HepG2 (cell line): ENCODE measurements around the gene COL8A2. TPM values are rescaled to one million over a fixed set of nuclear protein-coding genes. Genes with fewer than 3 reads are reported as not detected.
A peak's percentile ranks its signal among the peaks of the same experiment; 100 is the strongest.

ENCODE experiments used
- ASH2L ChIP-seq: fragments of 300-600, 200-600 bp; sonication (generic); IDR thresholded peaks from 2 replicates; pipeline ENCODE4 v1.7.0; 2017; ENCODE audit warnings: low read depth, mild to moderate bottlenecking, moderate library complexity, mixed read lengths, low read length; ENCODE audit not compliant: insufficient read length
- ATAD3A ChIP-seq: sonication (generic); formaldehyde crosslinking; IDR thresholded peaks from 2 replicates; pipeline ENCODE4 v1.4.0; 2020; ENCODE audit warnings: missing genetic modification reagents
- BORCS8-MEF2B ChIP-seq: sonication (generic); formaldehyde crosslinking; IDR thresholded peaks from 2 replicates; pipeline ENCODE4 v1.8.0; 2022; ENCODE audit warnings: mild to moderate bottlenecking, missing genetic modification reagents
- CC2D1A ChIP-seq: sonication (generic); formaldehyde crosslinking; IDR thresholded peaks from 2 replicates; pipeline ENCODE4 v1.8.1; 2023; ENCODE audit warnings: mild to moderate bottlenecking, missing genetic modification reagents
- CENPBD1 ChIP-seq: sonication (generic); formaldehyde crosslinking; IDR thresholded peaks from 2 replicates; pipeline ENCODE4 v1.8.0; 2022; ENCODE audit warnings: missing genetic modification reagents, low read depth, mild to moderate bottlenecking, borderline replicate concordance
- CHD2 ChIP-seq: IDR thresholded peaks from 2 replicates; pipeline ENCODE4 v1.6.1; 2011; ENCODE audit warnings: low read depth, low read length, improper control_type of control experiment
- ETV6 ChIP-seq: sonication (generic); formaldehyde crosslinking; conservative IDR thresholded peaks from 2 replicates; pipeline ENCODE4 v1.4.0; 2020; ENCODE audit warnings: missing genetic modification reagents
- FOSL1 ChIP-seq: sonication (generic); formaldehyde crosslinking; IDR thresholded peaks from 2 replicates; pipeline ENCODE4 v1.9.0; 2021; ENCODE audit warnings: missing genetic modification reagents, borderline replicate concordance
- HES4 ChIP-seq: sonication (generic); formaldehyde crosslinking; IDR thresholded peaks from 2 replicates; pipeline ENCODE4 v1.9.0; 2021; ENCODE audit warnings: mild to moderate bottlenecking, missing genetic modification reagents, borderline replicate concordance
- KLF13 ChIP-seq: sonication (generic); formaldehyde crosslinking; IDR thresholded peaks from 2 replicates; pipeline ENCODE4 v1.4.0; 2020; ENCODE audit warnings: mild to moderate bottlenecking, missing genetic modification reagents
- MXI1 ChIP-seq: IDR thresholded peaks from 3 replicates; pipeline ENCODE4 v1.6.1; 2012; ENCODE audit warnings: low read depth, low read length, inconsistent platforms, borderline replicate concordance
- MZF1 ChIP-seq: sonication (generic); formaldehyde crosslinking; IDR thresholded peaks from 2 replicates; pipeline ENCODE4 v1.8.1; 2023; ENCODE audit warnings: mild to moderate bottlenecking, missing genetic modification reagents, borderline replicate concordance
- SIX4 ChIP-seq: sonication (generic); formaldehyde crosslinking; IDR thresholded peaks from 2 replicates; pipeline ENCODE4 v1.4.0; 2020; ENCODE audit warnings: missing genetic modification reagents
- SMARCC2 ChIP-seq: fragments of 450-650 bp; IDR thresholded peaks from 2 replicates; pipeline ENCODE4 v1.6.1; 2017; ENCODE audit warnings: antibody characterized with exemption, mild to moderate bottlenecking
- SMC3 ChIP-seq: IDR thresholded peaks from 2 replicates; pipeline ENCODE4 v1.6.1; 2011; ENCODE audit warnings: low read length, improper control_type of control experiment
- TGIF2 ChIP-seq: IDR thresholded peaks from 2 replicates; pipeline ENCODE4 v1.6.1; 2016; ENCODE audit warnings: control low read depth, missing compliant biosample characterization
- TP53 ChIP-seq: sonication (generic); formaldehyde crosslinking; conservative IDR thresholded peaks from 2 replicates; pipeline ENCODE4 v1.4.0; 2020; ENCODE audit warnings: missing genetic modification reagents
- ZFP41 ChIP-seq: sonication (generic); formaldehyde crosslinking; IDR thresholded peaks from 2 replicates; pipeline ENCODE4 v1.4.0; 2020; ENCODE audit warnings: mild to moderate bottlenecking, missing genetic modification reagents, borderline replicate concordance
- ZNF260 ChIP-seq: sonication (generic); formaldehyde crosslinking; IDR thresholded peaks from 2 replicates; pipeline ENCODE4 v1.4.0; 2020; ENCODE audit warnings: missing genetic modification reagents, low read depth, mild to moderate bottlenecking, borderline replicate concordance
- ZNF496 ChIP-seq: sonication (generic); formaldehyde crosslinking; IDR thresholded peaks from 2 replicates; pipeline ENCODE4 v1.8.1; 2023; ENCODE audit warnings: mild to moderate bottlenecking, moderate library complexity, missing genetic modification reagents; ENCODE audit not compliant: insufficient replicate concordance
- ZNF703 ChIP-seq: sonication (generic); formaldehyde crosslinking; IDR thresholded peaks from 2 replicates; pipeline ENCODE4 v1.5.1; 2020; ENCODE audit warnings: missing genetic modification reagents, mild to moderate bottlenecking, moderate library complexity, borderline replicate concordance
- polyA plus RNA-seq, 8 experiments: library from polyadenylated mRNA; depleted of rRNA in 3 of 8; stranded (reverse) in 7 of 8; unstranded in 1 of 8; fragments of >200 nt; fragmentation: Illumina TruSeq in 4 of 8; extraction: Trizol in 4 of 8; gene quantifications; 2 replicates each; pipeline versions ENCODE4 v1.2.1 to v1.2.3, GENCODE V29; 2011 to 2016; ENCODE audit warnings: low read depth in 4 of 8, missing spikeins in 1 of 8, mixed read lengths in 1 of 8; ENCODE audit not compliant: insufficient read depth in 1 of 8
- total RNA-seq, 5 experiments: library from RNA; depleted of rRNA; stranded (reverse); fragments of >200 nt; fragmentation: Illumina TruSeq; extraction: Trizol; gene quantifications; 2 replicates each; pipeline ENCODE4 v1.2.3, GENCODE V29; 2016; ENCODE audit warnings: low read depth in 1 of 5
- TF ChIP-seq, protein P1 (sequence below): sonication (generic); formaldehyde crosslinking; IDR thresholded peaks from 2 replicates; pipeline ENCODE4 v1.4.0; 2020; ENCODE audit warnings: mild to moderate bottlenecking, low read depth, missing genetic modification reagents
- TF ChIP-seq, protein P2 (sequence below): sonication (generic); formaldehyde crosslinking; IDR thresholded peaks from 2 replicates; pipeline ENCODE4 v1.4.0; 2020; ENCODE audit warnings: mild to moderate bottlenecking, low read depth, missing genetic modification reagents
- TF ChIP-seq, protein P3 (sequence below): sonication (generic); formaldehyde crosslinking; IDR thresholded peaks from 2 replicates; pipeline ENCODE4 v1.4.0; 2020; ENCODE audit warnings: missing genetic modification reagents, borderline replicate concordance
- TF ChIP-seq, protein P4 (sequence below): sonication (generic); formaldehyde crosslinking; IDR thresholded peaks from 2 replicates; pipeline ENCODE4 v1.5.0; 2020; ENCODE audit warnings: missing genetic modification reagents

COL8A2 gene
- total and polyA plus RNA-seq, 2 of the 13 experiments (the other 11 are each of a cell fraction or from before 2014, with no cell fraction given) = 0.13 to 0.24 TPM

- TF ChIP-seq, protein P1, sequence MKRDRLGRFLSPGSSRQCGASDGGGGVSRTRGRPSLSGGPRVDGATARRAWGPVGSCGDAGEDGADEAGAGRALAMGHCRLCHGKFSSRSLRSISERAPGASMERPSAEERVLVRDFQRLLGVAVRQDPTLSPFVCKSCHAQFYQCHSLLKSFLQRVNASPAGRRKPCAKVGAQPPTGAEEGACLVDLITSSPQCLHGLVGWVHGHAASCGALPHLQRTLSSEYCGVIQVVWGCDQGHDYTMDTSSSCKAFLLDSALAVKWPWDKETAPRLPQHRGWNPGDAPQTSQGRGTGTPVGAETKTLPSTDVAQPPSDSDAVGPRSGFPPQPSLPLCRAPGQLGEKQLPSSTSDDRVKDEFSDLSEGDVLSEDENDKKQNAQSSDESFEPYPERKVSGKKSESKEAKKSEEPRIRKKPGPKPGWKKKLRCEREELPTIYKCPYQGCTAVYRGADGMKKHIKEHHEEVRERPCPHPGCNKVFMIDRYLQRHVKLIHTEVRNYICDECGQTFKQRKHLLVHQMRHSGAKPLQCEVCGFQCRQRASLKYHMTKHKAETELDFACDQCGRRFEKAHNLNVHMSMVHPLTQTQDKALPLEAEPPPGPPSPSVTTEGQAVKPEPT (CRISPR knock-in tag) = no peak
- TF ChIP-seq ATAD3A (CRISPR knock-in tag) (no peak), CHD2 (no peak), ZNF703 (CRISPR knock-in tag) (no peak), MXI1 (no peak), HES4 (CRISPR knock-in tag) (0 out of 2 replicates have a peak, but pooled peaks have one; percentile 19), CC2D1A (CRISPR knock-in tag) (no peak), SMARCC2 (no peak), ZNF496 (no peak), ZFP41 (no peak), SMC3 (no peak), FOSL1 (CRISPR knock-in tag) (peak; percentile 77), MZF1 (CRISPR knock-in tag) (no peak), SIX4 (CRISPR knock-in tag) (no peak), CENPBD1 (CRISPR knock-in tag) (no peak), TP53 (no peak), ASH2L (peak; percentile 35), ETV6 (no peak), BORCS8-MEF2B (CRISPR knock-in tag) (0 out of 2 replicates have a peak, but pooled peaks have one; percentile 34), ZNF260 (CRISPR knock-in tag) (no peak), KLF13 (CRISPR knock-in tag) (no peak), TGIF2 (CRISPR knock-in tag) (no peak)
- TF ChIP-seq, protein P2, sequence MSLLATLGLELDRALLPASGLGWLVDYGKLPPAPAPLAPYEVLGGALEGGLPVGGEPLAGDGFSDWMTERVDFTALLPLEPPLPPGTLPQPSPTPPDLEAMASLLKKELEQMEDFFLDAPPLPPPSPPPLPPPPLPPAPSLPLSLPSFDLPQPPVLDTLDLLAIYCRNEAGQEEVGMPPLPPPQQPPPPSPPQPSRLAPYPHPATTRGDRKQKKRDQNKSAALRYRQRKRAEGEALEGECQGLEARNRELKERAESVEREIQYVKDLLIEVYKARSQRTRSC = no peak
- TF ChIP-seq, protein P3, sequence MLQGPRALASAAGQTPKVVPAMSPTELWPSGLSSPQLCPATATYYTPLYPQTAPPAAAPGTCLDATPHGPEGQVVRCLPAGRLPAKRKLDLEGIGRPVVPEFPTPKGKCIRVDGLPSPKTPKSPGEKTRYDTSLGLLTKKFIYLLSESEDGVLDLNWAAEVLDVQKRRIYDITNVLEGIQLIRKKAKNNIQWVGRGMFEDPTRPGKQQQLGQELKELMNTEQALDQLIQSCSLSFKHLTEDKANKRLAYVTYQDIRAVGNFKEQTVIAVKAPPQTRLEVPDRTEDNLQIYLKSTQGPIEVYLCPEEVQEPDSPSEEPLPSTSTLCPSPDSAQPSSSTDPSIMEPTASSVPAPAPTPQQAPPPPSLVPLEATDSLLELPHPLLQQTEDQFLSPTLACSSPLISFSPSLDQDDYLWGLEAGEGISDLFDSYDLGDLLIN = no peak
- TF ChIP-seq, protein P4, sequence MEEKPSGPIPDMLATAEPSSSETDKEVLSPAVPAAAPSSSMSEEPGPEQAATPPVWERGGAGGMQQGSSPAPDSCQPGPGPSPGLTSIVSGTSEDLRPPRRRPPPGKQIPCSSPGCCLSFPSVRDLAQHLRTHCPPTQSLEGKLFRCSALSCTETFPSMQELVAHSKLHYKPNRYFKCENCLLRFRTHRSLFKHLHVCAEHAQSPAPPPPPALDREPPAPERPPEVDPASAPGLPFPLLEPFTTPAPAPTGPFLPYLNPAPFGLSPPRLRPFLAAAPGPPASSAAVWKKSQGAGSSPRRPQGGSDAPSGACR (CRISPR knock-in tag) = no peak
Measured at GRCh38 chr1:36155408-36156328, 30.6 kb upstream of the COL8A2 start, which contains the start of gene MAP7D1 (continued).
